SK-N-SH (cell line): ENCODE data around the gene KIFAP3. TPM values are rescaled to one million over a fixed set of nuclear protein-coding genes. Genes with fewer than 3 reads are reported as not detected.

Source experiments
- CTCF ChIA-PET: fragments of 300-600, 350-600 bp; formaldehyde crosslinking; extraction: SDS; loops from one replicate; lab custom pipeline; 2021; lab: Yijun Ruan, JAX
- POLR2A ChIA-PET: fragments of 350-600 bp; sonication (Branson Sonifier 250); formaldehyde crosslinking; extraction: SDS; loops from one replicate; lab custom pipeline; 2020; ENCODE audit warnings: antibody characterized with exemption, inconsistent platforms; lab: Yijun Ruan, JAX
- DNase-seq: peaks from one replicate; pipeline ENCODE4 v3.0.0; 2012
- H2AFZ ChIP-seq: fragments of 200-600 bp; sonication (generic); 2 replicates; pipeline ENCODE4 v1.8.1; 2016; ENCODE audit warnings: antibody characterized with exemption, mild to moderate bottlenecking, low read depth
- H3F3A ChIP-seq: fragments of 200-600 bp; sonication (generic); replicated peaks from 2 replicates; pipeline ENCODE3; 2016; ENCODE audit warnings: antibody characterized with exemption, mild to moderate bottlenecking; ENCODE audit not compliant: insufficient read depth
- H3K27ac ChIP-seq, 2 experiments: fragments of 200-500 bp in 1 of 2; fragments of 200-600 bp in 1 of 2; sonication (Bioruptor generic) in 1 of 2; sonication (generic), shearing (Covaris generic) in 1 of 2; 2 replicates each; pipeline versions ENCODE4 v1.5.1 to v1.6.1; 2014 to 2016; ENCODE audit warnings: low read depth in 2 of 2, inconsistent platforms in 1 of 2, low read length in 1 of 2, mild to moderate bottlenecking in 1 of 2, mixed read lengths in 1 of 2
- H3K27me3 ChIP-seq: fragments of 200-600 bp; sonication (generic), shearing (Covaris generic); 2 replicates; pipeline ENCODE4 v1.6.1; 2016; ENCODE audit warnings: mixed run types; ENCODE audit not compliant: insufficient read depth
- H3K36me3 ChIP-seq, 2 experiments: fragments of 200-500 bp in 1 of 2; fragments of 200-600 bp in 1 of 2; sonication (Bioruptor generic) in 1 of 2; sonication (generic) in 1 of 2; replicated peaks in 1 of 2; 2 replicates each; pipeline versions ENCODE3 to v1.5.1; 2014 to 2016; ENCODE audit warnings: low read length in 1 of 2, mild to moderate bottlenecking in 1 of 2; ENCODE audit not compliant: insufficient read depth in 2 of 2, control insufficient read depth in 1 of 2
- H3K4me1 ChIP-seq, 2 experiments: fragments of 200-500 bp in 1 of 2; fragments of 200-600 bp in 1 of 2; sonication (Bioruptor generic) in 1 of 2; sonication (generic), shearing (Covaris generic) in 1 of 2; 2 replicates each; pipeline versions ENCODE4 v1.5.1 to v1.6.1; 2014 to 2016; ENCODE audit warnings: low read depth in 1 of 2, low read length in 1 of 2, mixed run types in 1 of 2; ENCODE audit not compliant: insufficient read depth in 2 of 2, control insufficient read depth in 1 of 2
- H3K4me2 ChIP-seq: fragments of 200-600 bp; sonication (generic), shearing (Covaris generic); 2 replicates; pipeline ENCODE4 v1.6.1; 2017; ENCODE audit warnings: mixed run types
- H3K4me3 ChIP-seq, 2 experiments: fragments of 200-500 bp in 1 of 2; fragments of 200-600 bp in 1 of 2; sonication (Bioruptor generic) in 1 of 2; sonication (generic), shearing (Covaris generic) in 1 of 2; 2 replicates each; pipeline versions ENCODE4 v1.5.1 to v1.8.1; 2014 to 2016; ENCODE audit warnings: low read depth in 2 of 2, inconsistent platforms in 1 of 2, low read length in 1 of 2, mild to moderate bottlenecking in 1 of 2, mixed read lengths in 1 of 2, moderate library complexity in 1 of 2
- H3K79me2 ChIP-seq: fragments of 200-600 bp; sonication (generic); 2 replicates; pipeline ENCODE4 v1.8.1; 2017; ENCODE audit warnings: mild to moderate bottlenecking; ENCODE audit not compliant: insufficient read depth
- H3K9ac ChIP-seq: fragments of 200-600 bp; sonication (generic); 2 replicates; pipeline ENCODE4 v1.6.1; 2017; ENCODE audit warnings: mixed run types
- H3K9me2 ChIP-seq: fragments of 200-600 bp; sonication (generic); 2 replicates; pipeline ENCODE4 v1.6.1; 2017; ENCODE audit warnings: mixed run types
- H3K9me3 ChIP-seq: fragments of 200-600 bp; sonication (generic); 2 replicates; pipeline ENCODE4 v1.6.1; 2017; ENCODE audit warnings: mixed run types, mild to moderate bottlenecking, moderate library complexity
- H4K20me1 ChIP-seq: fragments of 200-600 bp; sonication (generic); 2 replicates; pipeline ENCODE4 v1.6.1; 2017; ENCODE audit warnings: mild to moderate bottlenecking, mixed run types; ENCODE audit not compliant: insufficient read depth
- CHD2 ChIP-seq: fragments of 150-350 bp; IDR thresholded peaks from 2 replicates; pipeline ENCODE4 v1.6.1; 2018; ENCODE audit warnings: low read length; ENCODE audit not compliant: partially characterized antibody
- EP300 ChIP-seq, 2 experiments: IDR thresholded peaks; 2 replicates each; pipeline versions ENCODE4 v1.4.0 to v1.6.1; 2012; ENCODE audit warnings: borderline replicate concordance in 1 of 2, low read depth in 1 of 2, low read length in 1 of 2
- EZH2phosphoT487 ChIP-seq: fragments of 200-600 bp; sonication (generic); IDR thresholded peaks from 2 replicates; pipeline ENCODE4 v1.6.1; 2017; ENCODE audit warnings: low read depth, mixed run types, mild to moderate bottlenecking, antibody characterized with exemption, moderate library complexity, borderline replicate concordance
- FOSL2 ChIP-seq: IDR thresholded peaks from 2 replicates; pipeline ENCODE4 v1.4.0; 2012; ENCODE audit warnings: low read depth, mild to moderate bottlenecking, moderate library complexity, borderline replicate concordance
- FOXM1 ChIP-seq: IDR thresholded peaks from 2 replicates; pipeline ENCODE4 v1.4.0; 2012; ENCODE audit warnings: low read depth, mild to moderate bottlenecking
- GATA2 ChIP-seq: sonication (generic); formaldehyde crosslinking; IDR thresholded peaks from 2 replicates; pipeline ENCODE4 v1.5.0; 2020; ENCODE audit warnings: mild to moderate bottlenecking, missing genetic modification reagents
- JUND ChIP-seq: IDR thresholded peaks from 2 replicates; pipeline ENCODE4 v1.4.0; 2012
- MEF2A ChIP-seq: IDR thresholded peaks from 2 replicates; pipeline ENCODE4 v1.4.0; 2012; ENCODE audit warnings: low read depth, borderline replicate concordance
- MXI1 ChIP-seq: IDR thresholded peaks from 2 replicates; pipeline ENCODE4 v1.6.1; 2012; ENCODE audit warnings: mild to moderate bottlenecking, low read depth, low read length, improper control_type of control experiment
- NRF1 ChIP-seq: IDR thresholded peaks from 2 replicates; pipeline ENCODE4 v1.6.1; 2012; ENCODE audit warnings: low read depth, mild to moderate bottlenecking, low read length
- RCOR1 ChIP-seq: fragments of 150-350 bp; IDR thresholded peaks from 2 replicates; pipeline ENCODE4 v1.6.1; 2017; ENCODE audit warnings: antibody characterized with exemption, low read length
- RFX5 ChIP-seq: IDR thresholded peaks from 2 replicates; pipeline ENCODE4 v1.6.1; 2012; ENCODE audit warnings: mild to moderate bottlenecking, improper control_type of control experiment, low read length
- SMC3 ChIP-seq: IDR thresholded peaks from 2 replicates; pipeline ENCODE4 v1.6.1; 2012; ENCODE audit warnings: low read depth, low read length, improper control_type of control experiment
- TAF1 ChIP-seq: IDR thresholded peaks from 2 replicates; pipeline ENCODE4 v1.6.1; 2012; ENCODE audit warnings: low read depth, mild to moderate bottlenecking, low read length, moderate library complexity, borderline replicate concordance
- TEAD4 ChIP-seq: IDR thresholded peaks from 2 replicates; pipeline ENCODE4 v1.4.0; 2012; ENCODE audit warnings: mild to moderate bottlenecking, borderline replicate concordance; ENCODE audit not compliant: insufficient read depth
- ZBTB33 ChIP-seq: IDR thresholded peaks from 2 replicates; pipeline ENCODE4 v1.4.0; 2012; ENCODE audit warnings: low read depth, borderline replicate concordance
- WGBS: methylation state at CpG from one replicate; pipeline ENCODE4 v1.1.6; 2017; ENCODE audit warnings: low lambda C conversion rate; 5-methylcytosine and 5-hydroxymethylcytosine counted together
- polyA plus RNA-seq, 3 experiments: library from polyadenylated mRNA; depleted of rRNA; stranded (reverse); fragments of >200 nt; gene quantifications; 2 replicates each; pipeline ENCODE4 v1.2.3, GENCODE V29; 2012
- TF ChIP-seq, protein P1 (sequence below): fragments of 200-600 bp; sonication (generic); IDR thresholded peaks from 2 replicates; pipeline ENCODE4 v1.6.1; 2017; ENCODE audit warnings: antibody characterized with exemption, mild to moderate bottlenecking, moderate library complexity
- TF ChIP-seq, protein P2 (sequence below): IDR thresholded peaks from 2 replicates; pipeline ENCODE4 v1.4.0; 2012; ENCODE audit warnings: low read depth, borderline replicate concordance
- TF ChIP-seq, protein P3 (sequence below): IDR thresholded peaks from 2 replicates; pipeline ENCODE4 v1.4.0; 2012; ENCODE audit warnings: low read depth

The KIFAP3 gene
- polyA plus RNA-seq, 1 of the 3 experiments (the other 2 are of a cell fraction) = 10.7 TPM

GRCh38 chr1:169892176-169892926 lies 182.1 kb downstream of the KIFAP3 start:
- no peaks in the 10 kb centered on the region for H3K9me2 ChIP-seq
- H3K79me2 ChIP-seq = peaks cover 59% of the 10 kb centered on the region
- peak overlapping the region; percentile 98 for H3K9ac ChIP-seq
- H3F3A ChIP-seq = peaks cover 5% of the 10 kb centered on the region
- H3K27me3 ChIP-seq = no peaks in the 10 kb centered on the region
- DNase-seq = no peak
- H2AFZ ChIP-seq = peak overlapping the region; percentile 55; the same call in 1 of the 2 replicates
- TF ChIP-seq NRF1 = no peak
- no peak for TF ChIP-seq TAF1
- TF ChIP-seq CHD2 = no peak
- TF ChIP-seq MEF2A = no peak
- TF ChIP-seq MXI1 = no peak
- TF ChIP-seq EZH2phosphoT487 = no peak
- no peak for TF ChIP-seq RFX5
- TF ChIP-seq RCOR1 = no peak
- TF ChIP-seq ZBTB33 = no peak
- H3K4me3 ChIP-seq = peak overlapping the region; percentile 90 to 95
- POLR2A ChIA-PET = no interaction called here
- H3K36me3 ChIP-seq = peaks cover 13 to 14% of the 10 kb centered on the region in 2 experiments
- peak overlapping the region; percentile 80 for H3K4me2 ChIP-seq
- WGBS = 65% methylated on average over 8 of the region's 8 CpGs
- no peaks in the 10 kb centered on the region for H3K9me3 ChIP-seq
- peaks cover 18 to 20% of the 10 kb centered on the region in 2 experiments; a peak in 3 of 4 replicates for H3K4me1 ChIP-seq
- peak overlapping the region; percentile 91 to 96; a peak in 3 of 4 replicates for H3K27ac ChIP-seq
- no peaks in the 10 kb centered on the region for H4K20me1 ChIP-seq
- CTCF ChIA-PET = interaction anchor here (0.9 to 1.1 kb wide), 2 partner anchors 27 to 59 kb away, joined by 3 read pairs; no protein-coding TSS in a partner anchor

DNA sequence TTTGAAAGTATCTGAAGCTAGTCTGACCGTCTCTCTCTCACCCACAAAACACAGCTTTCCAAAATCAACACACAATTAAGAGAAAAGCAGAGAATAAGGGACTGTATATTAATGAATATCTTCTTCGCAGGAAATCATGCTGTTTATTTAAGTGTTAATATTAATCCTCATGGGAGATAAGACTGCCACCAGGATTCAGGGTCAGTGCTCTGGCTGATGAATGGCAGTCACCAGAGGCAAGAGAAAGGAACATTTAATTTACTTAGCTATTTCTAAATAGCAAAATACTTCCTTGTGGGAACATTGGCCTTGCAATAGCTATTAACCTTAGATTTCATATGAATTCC lies 183.0 kb downstream of the KIFAP3 start:
- no peaks in the 10 kb centered on the region for H3K27me3 ChIP-seq
- 81% methylated on average over 2 of the region's 2 CpGs for WGBS
- POLR2A ChIA-PET = no interaction called here
- no peak overlapping the region for H3K9ac ChIP-seq
- no peak overlapping the region for H2AFZ ChIP-seq
- peak overlapping the region; percentile 80 for H3K4me2 ChIP-seq
- H3K36me3 ChIP-seq = peaks cover 19 to 22% of the 10 kb centered on the region in 2 experiments
- no peak for DNase-seq
- H3K27ac ChIP-seq = peak overlapping the region in 1 of 2 experiments; percentile 34; a peak in 1 of 4 replicates
- no peaks in the 10 kb centered on the region for H3K9me3 ChIP-seq
- TF ChIP-seq, protein P1, sequence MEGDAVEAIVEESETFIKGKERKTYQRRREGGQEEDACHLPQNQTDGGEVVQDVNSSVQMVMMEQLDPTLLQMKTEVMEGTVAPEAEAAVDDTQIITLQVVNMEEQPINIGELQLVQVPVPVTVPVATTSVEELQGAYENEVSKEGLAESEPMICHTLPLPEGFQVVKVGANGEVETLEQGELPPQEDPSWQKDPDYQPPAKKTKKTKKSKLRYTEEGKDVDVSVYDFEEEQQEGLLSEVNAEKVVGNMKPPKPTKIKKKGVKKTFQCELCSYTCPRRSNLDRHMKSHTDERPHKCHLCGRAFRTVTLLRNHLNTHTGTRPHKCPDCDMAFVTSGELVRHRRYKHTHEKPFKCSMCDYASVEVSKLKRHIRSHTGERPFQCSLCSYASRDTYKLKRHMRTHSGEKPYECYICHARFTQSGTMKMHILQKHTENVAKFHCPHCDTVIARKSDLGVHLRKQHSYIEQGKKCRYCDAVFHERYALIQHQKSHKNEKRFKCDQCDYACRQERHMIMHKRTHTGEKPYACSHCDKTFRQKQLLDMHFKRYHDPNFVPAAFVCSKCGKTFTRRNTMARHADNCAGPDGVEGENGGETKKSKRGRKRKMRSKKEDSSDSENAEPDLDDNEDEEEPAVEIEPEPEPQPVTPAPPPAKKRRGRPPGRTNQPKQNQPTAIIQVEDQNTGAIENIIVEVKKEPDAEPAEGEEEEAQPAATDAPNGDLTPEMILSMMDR = no peak
- TF ChIP-seq ZBTB33 = no peak
- no peak for TF ChIP-seq FOSL2
- no peak for TF ChIP-seq SMC3
- TF ChIP-seq FOXM1 = no peak
- no peak for TF ChIP-seq CHD2
- no peak for TF ChIP-seq JUND
- TF ChIP-seq, protein P2, sequence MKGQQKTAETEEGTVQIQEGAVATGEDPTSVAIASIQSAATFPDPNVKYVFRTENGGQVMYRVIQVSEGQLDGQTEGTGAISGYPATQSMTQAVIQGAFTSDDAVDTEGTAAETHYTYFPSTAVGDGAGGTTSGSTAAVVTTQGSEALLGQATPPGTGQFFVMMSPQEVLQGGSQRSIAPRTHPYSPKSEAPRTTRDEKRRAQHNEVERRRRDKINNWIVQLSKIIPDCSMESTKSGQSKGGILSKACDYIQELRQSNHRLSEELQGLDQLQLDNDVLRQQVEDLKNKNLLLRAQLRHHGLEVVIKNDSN = no peak
- no peak for TF ChIP-seq GATA2 (CRISPR knock-in tag)
- TF ChIP-seq RFX5 = no peak
- TF ChIP-seq EP300 (IDR thresholded peaks at IDR 0.05; ENCODE audit: borderline replicate concordance in 1 of 2, low read depth in 1 of 2, low read length in 1 of 2) = no peak
- TF ChIP-seq, protein P3, sequence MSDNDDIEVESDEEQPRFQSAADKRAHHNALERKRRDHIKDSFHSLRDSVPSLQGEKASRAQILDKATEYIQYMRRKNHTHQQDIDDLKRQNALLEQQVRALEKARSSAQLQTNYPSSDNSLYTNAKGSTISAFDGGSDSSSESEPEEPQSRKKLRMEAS = no peak
- no peak for TF ChIP-seq RCOR1
- TF ChIP-seq TEAD4 = no peak
- peaks cover 5% of the 10 kb centered on the region for H3F3A ChIP-seq
- H4K20me1 ChIP-seq = no peaks in the 10 kb centered on the region
- no peaks in the 10 kb centered on the region for H3K9me2 ChIP-seq
- peaks cover 18 to 20% of the 10 kb centered on the region in 2 experiments; a peak in 3 of 4 replicates for H3K4me1 ChIP-seq
- CTCF ChIA-PET = interaction anchor here (0.9 to 1.1 kb wide), 2 partner anchors 26 to 60 kb away, joined by 3 read pairs; no protein-coding TSS in a partner anchor
- H3K79me2 ChIP-seq = peaks cover 67% of the 10 kb centered on the region
- peak overlapping the region in 1 of 2 experiments; percentile 90; a peak in 1 of 4 replicates for H3K4me3 ChIP-seq
